SK-MEL-5 (cell line): Measurements from ENCODE around the gene IRF4. TPM values are rescaled to one million over a fixed set of nuclear protein-coding genes. Genes with fewer than 3 reads are reported as not detected.
"Not testable (repeated sequence)": the region's sequence is repeated elsewhere in the genome, so short reads cannot be mapped to it uniquely, and the experiment has no call there.

Experiments used
- DNase-seq: peaks from one replicate; pipeline ENCODE4 v3.0.0-alpha.2; 2016; ENCODE audit warnings: low read depth, low spot score
- in situ Hi-C: cut with HindIII; loops from 2 replicates; pipeline ENCODE4 v1.10.0; 2016; ENCODE audit warnings: low sequenced_read_pairs, high pct_unique_total_duplicates, low pct_unique_long_range_greater_than_20kb
- total RNA-seq: library from RNA; depleted of rRNA; stranded (reverse); fragments of >200 nt; shearing (Covaris generic); gene quantifications from 2 replicates; pipeline ENCODE4 v1.2.3, GENCODE V29; 2014

IRF4 gene
- total RNA-seq, 1 experiment from 2014 or later = 76.9 TPM

GRCh38 chr6:374956-375355, 16.6 kb upstream of the IRF4 start:
- in situ Hi-C loops = no loop called here
- no peak for DNase-seq

GRCh38 chr6:376827-377640, 14.5 kb upstream of the IRF4 start:
- in situ Hi-C loops = no loop called here
- DNase-seq = no peak

- in situ Hi-C loops, DNase-seq: not testable (repeated sequence)
Observed at GRCh38 chr6:377641-378020, 13.9 kb upstream of the IRF4 start.

GRCh38 chr6:378090-378957, 13.2 kb upstream of the IRF4 start:
- no peak for DNase-seq
- in situ Hi-C loops = no loop called here

DNA sequence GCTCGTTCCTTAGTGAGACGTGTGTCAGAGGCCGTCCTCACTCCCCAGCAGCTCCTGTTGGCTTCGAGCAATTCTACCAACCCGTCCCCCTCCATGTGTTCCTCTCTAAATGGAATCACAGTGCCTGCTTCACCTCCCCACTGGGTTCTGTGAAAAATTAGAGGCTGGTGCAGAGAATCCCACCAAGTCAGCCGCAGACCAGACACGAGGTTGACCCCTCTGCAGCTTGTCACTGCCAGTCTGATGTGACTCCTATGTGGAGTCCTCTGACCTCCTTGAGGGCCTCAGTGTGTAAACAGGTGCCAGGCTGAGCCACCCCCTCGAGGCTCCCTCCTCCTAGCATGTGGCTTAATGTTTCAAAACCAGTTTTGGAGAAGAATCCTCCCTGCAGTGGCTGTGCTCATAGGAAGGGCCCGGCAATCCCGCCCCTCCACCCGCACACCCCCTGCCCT, 12.6 kb upstream of the IRF4 start:
- no peak for DNase-seq
- in situ Hi-C loops = no loop called here

GRCh38 chr6:379410-380181, 12.0 kb upstream of the IRF4 start:
- no peak for DNase-seq
- in situ Hi-C loops = no loop called here

- no peak for DNase-seq
- in situ Hi-C loops = no loop called here
Observed at GRCh38 chr6:380234-381218, 11.0 kb upstream of the IRF4 start.

DNA sequence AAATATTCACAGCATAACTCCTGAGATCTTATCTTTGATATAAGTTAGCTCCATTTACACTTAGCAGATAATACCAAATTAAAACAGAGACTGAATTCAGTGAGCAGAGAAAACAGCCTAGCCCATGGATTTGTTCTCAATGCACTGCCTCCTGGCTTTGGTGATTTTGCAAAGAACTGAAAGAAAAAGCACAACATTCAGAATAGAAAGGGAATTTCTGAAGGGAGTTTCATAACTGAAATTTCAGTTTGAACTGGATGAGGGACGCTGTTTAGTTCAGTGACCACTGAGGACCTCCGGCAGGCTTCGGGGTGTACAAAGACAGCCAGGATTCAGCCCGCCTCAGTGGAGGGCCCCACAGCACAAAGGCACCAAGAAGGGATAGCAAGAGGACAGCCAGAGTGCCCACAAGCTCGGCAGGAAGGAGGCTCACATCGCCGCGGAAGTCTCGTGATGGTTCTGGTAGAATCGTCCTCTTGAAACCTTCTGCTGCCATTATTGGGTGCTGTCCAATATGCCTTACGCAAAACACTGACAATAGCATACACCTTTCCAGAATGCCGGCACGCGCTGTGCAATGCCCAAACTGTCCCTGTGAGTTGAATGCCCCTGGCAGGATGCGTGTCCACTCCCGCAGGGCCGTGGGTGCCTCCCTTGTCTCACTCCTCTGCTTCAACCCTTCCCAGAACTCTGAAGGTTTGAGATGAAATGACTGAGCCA, 9.7 kb upstream of the IRF4 start:
- no peak for DNase-seq
- in situ Hi-C loops = no loop called here

DNA sequence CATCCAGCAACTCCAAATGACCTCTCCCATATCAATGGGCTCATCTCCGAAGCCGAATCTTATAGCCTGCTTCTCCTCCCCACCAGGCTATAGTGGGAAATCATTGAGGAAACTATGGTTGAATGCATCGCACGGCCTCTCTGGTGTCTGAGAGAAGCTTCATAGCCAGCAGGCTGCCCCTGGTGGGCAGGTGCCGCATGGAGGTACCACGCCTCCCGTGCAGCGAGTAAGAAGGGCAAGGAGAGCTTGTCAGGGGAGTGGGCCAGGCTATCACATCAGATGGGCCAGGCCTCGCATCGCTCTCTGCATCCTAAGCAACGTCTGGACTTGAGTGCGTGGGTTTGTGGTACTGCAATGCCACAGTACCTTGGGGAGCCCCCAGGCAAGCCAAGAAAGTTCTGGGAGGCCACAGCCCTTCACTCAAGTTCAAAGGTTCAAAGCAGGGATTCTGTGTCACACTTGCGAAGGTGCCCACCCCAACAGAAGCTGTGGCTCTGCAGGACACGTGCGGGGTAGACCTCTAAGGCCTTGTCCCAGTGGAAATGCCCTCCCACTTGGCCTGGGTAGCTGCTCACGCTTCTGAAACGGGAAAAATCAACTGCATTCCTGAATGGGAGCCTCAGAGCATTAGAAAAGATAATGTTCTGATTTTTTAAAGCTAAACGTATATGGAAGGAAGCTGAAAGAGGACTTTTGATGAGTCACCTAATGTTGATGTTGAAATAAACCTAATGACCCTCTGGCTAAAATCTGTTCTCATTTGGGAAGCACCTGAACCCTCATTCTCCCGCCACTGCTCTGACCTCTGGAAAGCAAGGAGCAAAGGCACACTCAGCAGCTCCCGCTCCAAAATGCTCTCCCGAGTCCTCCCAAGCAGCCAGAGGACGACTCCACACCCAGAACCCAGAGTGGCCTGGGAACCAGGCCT, 8.4 kb upstream of the IRF4 start:
- in situ Hi-C loops = no loop called here
- no peak for DNase-seq

DNA sequence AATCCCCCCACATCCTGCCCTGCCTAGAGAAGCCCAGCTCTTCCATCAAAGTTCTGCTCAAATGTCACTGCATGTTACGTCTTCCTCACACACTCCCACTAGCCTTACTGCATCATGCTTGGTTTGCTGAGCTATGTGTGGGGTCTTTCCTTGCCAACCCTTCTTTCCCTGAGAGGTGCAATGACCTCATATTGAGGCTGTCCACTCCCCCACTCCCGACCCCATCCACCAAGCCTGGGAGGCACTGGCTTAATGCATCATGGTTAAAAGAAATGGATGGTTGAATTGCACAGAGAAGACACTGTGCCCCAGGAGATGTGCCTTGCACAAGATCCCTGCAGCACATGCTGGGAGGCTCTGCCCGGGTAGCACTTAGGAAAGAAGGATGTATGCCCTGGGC, 7.7 kb upstream of the IRF4 start:
- DNase-seq = no peak
- in situ Hi-C loops = no loop called here

- no peak for DNase-seq
- in situ Hi-C loops = no loop called here
Observed at GRCh38 chr6:384898-385297, 6.7 kb upstream of the IRF4 start.

DNA sequence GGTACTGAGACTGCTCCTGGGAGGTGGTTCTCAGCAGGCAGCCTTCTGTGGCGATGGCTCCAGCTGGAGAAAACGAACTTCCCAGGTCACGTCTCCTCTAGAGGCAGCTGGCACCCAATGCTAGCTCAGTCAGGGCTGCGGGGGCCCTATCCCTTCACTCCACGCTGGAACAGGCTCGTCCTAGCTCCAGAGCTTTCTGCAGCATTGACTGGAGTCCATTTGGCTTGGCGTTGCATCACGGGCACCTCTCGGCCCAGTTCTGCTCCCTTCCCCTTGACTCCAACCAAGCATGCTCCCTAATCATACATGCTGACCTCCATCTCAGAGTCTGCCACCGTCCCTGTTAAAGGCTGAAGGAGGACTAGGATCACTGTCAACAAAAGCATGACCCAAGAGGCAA, 5.9 kb upstream of the IRF4 start:
- no peak for DNase-seq
- in situ Hi-C loops = no loop called here

GRCh38 chr6:386688-387266, 4.8 kb upstream of the IRF4 start:
- DNase-seq = no peak
- in situ Hi-C loops = no loop called here

DNA sequence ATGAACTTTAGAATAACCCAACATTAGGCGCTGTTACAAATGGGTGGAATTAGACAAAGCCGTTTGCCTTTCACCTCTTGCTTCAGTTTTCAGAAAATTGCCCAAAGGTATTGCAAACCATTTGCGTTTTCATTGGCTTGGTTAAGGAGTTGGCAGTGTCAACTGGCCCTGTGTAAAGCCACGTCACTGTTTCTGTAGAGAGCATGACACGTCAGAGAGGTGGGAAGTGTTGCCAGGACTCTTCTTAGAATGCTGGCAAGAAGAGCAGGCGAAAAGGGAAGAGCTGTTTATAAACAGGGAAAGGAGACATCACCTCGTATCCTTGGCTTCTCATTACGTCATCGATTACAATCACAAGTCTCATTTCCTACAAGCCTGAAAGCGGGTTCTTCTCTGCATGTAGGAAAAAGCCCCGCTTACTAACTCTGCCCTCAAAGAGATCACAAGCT, 4.2 kb upstream of the IRF4 start:
- DNase-seq = no peak
- in situ Hi-C loops = no loop called here

- in situ Hi-C loops = no loop called here
- DNase-seq = no peak
Observed at GRCh38 chr6:388202-388903, 3.2 kb upstream of the IRF4 start.
